ENCODE measurements around the gene LPCAT1. TPM values are rescaled to one million over a fixed set of nuclear protein-coding genes. Genes with fewer than 3 reads are reported as not detected.
"Not testable (repeated sequence)": the region's sequence is repeated elsewhere in the genome, so short reads cannot be mapped to it uniquely, and the experiment has no call there.

Gene LPCAT1
- total RNA-seq, 2 experiments from 2014 or later: 49.4 to 49.6 TPM

DNA sequence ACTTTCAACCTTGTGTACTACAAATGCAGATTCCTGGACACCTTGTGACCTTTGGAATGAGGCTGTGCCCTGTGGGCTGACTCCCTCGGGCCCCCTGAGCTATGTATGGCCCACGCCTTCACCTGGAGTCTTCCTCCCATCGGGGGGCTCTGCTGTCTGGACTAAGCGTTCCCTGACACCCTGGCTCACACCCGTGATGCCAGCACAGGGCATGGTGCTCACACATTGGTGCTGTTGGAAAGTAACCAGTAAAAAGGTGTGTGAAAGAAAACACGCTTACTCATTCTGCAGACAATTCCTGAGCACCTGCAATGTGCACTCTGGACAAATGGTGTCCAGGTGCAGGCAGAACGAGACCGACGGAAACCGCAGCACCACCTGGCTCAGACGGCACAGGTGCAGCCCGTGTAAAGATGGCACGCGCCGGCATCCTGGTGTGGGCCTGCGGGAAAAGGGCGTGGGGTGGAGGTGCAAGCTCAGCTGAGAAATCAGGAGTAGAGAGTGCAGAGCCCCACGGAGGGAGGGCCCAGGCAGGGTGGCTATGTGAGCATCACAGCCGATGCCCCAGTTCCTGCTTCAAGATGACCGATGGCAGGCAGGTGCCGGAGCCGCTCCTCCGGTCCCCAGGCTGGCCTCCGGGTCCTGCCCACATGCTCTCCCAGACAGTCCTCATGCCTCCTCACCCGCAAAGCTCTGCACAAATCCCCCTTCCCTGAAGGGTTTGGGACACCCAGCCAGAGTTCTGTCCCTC lies 11.0 kb downstream of the LPCAT1 start:
- H3K27ac Mint-ChIP-seq: no peak overlapping the region
- no peak for DNase-seq
- no peaks in the 10 kb centered on the region for H3K9me3 Mint-ChIP-seq
- no peaks in the 10 kb centered on the region for H3K27me3 Mint-ChIP-seq
- H3K4me1 Mint-ChIP-seq: peaks cover 19% of the 10 kb centered on the region
- H3K4me3 Mint-ChIP-seq: no peak overlapping the region
- H3K36me3 Mint-ChIP-seq: peaks cover 2% of the 10 kb centered on the region

DNA sequence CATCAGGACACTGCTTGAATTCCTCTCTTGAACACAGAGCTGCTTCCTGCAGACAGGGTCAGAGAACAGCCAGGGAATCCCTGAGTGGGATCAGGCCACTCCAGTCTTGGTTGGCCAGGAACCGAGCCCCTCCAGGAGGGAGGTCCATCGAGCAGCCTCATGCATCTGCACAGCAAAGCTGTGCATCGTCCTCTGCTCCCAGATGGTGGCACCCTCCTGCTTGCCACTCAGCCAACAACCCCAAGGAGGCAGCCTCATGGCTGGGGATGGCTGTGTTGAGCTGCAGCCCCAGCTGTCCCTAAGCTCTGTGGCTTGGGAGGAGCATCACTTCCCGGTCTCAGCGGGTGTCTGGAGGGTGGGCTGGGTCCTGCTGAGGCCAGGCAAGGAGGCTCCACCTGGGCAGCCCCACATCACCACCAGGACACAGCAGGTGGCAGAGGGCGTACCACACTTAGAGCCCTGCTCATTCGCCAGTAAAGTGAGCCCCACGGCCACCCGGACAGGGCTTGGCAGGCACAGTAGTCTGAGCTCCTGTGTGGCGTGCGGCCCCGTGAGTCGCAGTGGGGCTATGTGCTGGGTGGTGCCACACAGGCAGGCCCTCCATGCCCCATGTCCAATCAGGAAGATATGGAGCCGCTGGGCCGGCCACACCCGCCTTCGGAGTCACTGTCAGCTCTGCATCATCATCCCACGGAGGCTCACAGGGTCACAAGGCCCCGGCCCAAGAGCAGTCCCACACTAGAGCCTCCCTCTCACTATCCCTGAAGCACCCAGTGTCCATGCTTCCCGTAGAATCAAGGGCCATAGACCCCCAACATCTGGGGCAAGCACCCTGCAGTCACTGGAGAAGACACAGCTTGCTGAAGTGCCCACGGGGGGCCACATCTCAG lies 11.9 kb downstream of the LPCAT1 start:
- Mint-ChIP-seq H3K36me3 (peaks cover 2% of the 10 kb centered on the region), H3K4me3 (no peak overlapping the region), H3K27ac (no peak overlapping the region), H3K9me3 (no peaks in the 10 kb centered on the region), H3K4me1 (peaks cover 16% of the 10 kb centered on the region), H3K27me3 (no peaks in the 10 kb centered on the region)
- no peak for DNase-seq

DNA sequence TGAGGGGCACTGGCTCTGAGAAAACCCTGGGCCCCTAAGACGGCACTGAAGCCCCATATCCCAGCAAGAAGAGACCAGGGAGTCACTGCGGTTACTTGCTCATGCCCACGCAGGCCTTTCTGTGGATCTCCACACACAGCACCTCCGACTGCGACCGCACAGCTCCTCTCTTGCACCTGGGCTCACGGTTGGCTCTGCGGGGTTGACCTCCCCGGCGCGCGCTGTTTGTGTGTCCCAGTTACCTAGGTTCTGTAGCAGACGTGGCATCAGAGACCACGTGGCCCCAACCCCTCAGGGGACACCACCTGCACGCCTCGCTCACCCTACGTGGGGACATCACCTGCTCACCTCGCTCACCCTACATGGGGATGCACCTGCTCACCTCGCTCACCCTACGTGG lies 12.7 kb downstream of the LPCAT1 start:
- no peak for DNase-seq
- peaks cover 9% of the 10 kb centered on the region for H3K4me1 Mint-ChIP-seq
- H3K9me3 Mint-ChIP-seq: no peaks in the 10 kb centered on the region
- H3K27ac Mint-ChIP-seq: no peak overlapping the region
- no peaks in the 10 kb centered on the region for H3K27me3 Mint-ChIP-seq
- no peak overlapping the region for H3K4me3 Mint-ChIP-seq
- H3K36me3 Mint-ChIP-seq: peaks cover 2% of the 10 kb centered on the region

DNA sequence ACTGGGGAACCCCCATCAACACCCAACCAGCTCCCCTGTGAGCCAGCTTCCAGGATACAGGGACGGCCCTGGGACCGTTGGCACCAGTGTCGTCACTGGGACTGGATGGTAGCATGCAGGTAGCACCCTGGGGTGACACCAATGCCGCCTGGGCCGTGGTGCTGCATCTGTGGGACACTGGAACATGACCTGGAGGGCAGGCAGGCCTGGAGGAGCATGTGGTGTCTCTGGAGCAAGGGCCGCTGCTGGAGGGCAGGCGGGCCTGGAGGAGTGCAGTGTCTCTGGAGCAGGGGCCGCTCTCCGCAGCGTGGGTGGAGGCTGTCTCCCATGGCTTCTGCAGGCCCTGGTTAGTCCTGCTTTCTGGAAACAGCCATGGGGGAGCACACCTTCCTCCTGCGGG lies 13.1 kb downstream of the LPCAT1 start:
- no peaks in the 10 kb centered on the region for H3K9me3 Mint-ChIP-seq
- no peaks in the 10 kb centered on the region for H3K27me3 Mint-ChIP-seq
- peaks cover 5% of the 10 kb centered on the region for H3K4me1 Mint-ChIP-seq
- H3K36me3 Mint-ChIP-seq: no peaks in the 10 kb centered on the region
- no peak overlapping the region for H3K27ac Mint-ChIP-seq
- H3K4me3 Mint-ChIP-seq: no peak overlapping the region
- no peak for DNase-seq

DNA sequence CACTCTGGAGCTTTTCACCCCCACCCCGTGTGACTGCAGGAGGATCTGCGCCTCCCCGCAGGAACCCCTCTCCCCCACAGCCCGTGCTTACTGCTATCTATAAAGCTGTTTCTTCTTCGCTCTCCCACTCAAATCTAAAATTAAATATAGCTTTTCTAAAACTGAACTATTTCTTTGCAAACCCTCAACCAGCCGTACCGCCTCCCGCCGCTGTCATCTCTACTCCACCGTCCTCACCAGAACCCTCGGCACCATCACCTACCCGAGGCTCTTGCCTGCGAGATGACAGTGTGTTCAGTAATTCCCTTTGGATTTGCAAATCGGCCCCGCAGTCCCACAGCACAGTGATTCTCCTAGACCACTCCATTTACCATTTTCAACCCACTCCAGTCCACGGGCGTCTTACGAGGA lies 13.6 kb downstream of the LPCAT1 start:
- no peaks in the 10 kb centered on the region for H3K27me3 Mint-ChIP-seq
- no peak for DNase-seq
- H3K36me3 Mint-ChIP-seq: no peaks in the 10 kb centered on the region
- no peak overlapping the region for H3K27ac Mint-ChIP-seq
- peaks cover 3% of the 10 kb centered on the region for H3K4me1 Mint-ChIP-seq
- H3K9me3 Mint-ChIP-seq: no peaks in the 10 kb centered on the region
- no peak overlapping the region for H3K4me3 Mint-ChIP-seq

DNA sequence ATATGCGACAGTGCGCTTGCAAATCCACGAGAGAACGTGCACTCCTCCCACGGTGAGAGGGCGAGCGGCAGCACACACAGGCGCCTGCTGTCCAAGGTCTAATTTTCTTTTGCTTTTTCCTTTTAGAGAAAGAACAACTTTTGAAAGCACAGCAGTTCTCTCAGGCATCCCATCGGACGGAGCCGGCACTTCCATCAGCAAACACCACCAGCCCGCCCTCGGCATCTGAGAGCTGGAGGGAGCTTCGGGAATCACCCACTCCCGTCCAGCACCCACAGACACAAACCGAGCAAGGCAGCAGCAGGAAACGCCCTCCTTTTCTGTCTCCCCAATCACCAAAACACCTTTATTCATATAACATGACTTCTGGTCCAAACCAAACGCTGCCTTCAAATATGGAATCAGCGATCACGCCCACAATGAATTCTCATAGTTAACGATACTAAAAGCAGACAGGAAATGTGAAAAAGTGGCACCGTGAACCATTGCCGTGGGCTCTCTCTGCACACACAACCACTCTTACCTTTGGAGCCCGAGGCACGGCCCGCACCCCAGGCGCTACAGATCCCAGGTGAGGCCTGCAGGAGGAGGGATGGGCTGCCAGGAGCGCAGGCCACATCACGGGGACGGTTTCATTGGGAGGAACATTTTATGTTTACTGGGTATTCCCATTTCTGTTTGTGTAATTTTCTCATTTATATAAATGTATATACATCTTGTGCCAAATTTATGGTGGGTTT lies 14.2 kb downstream of the LPCAT1 start:
- Mint-ChIP-seq H3K4me3 (no peak overlapping the region), H3K36me3 (no peaks in the 10 kb centered on the region), H3K27ac (no peak overlapping the region), H3K9me3 (no peaks in the 10 kb centered on the region), H3K27me3 (no peaks in the 10 kb centered on the region), H3K4me1 (peaks cover 3% of the 10 kb centered on the region)
- DNase-seq: no peak

DNA sequence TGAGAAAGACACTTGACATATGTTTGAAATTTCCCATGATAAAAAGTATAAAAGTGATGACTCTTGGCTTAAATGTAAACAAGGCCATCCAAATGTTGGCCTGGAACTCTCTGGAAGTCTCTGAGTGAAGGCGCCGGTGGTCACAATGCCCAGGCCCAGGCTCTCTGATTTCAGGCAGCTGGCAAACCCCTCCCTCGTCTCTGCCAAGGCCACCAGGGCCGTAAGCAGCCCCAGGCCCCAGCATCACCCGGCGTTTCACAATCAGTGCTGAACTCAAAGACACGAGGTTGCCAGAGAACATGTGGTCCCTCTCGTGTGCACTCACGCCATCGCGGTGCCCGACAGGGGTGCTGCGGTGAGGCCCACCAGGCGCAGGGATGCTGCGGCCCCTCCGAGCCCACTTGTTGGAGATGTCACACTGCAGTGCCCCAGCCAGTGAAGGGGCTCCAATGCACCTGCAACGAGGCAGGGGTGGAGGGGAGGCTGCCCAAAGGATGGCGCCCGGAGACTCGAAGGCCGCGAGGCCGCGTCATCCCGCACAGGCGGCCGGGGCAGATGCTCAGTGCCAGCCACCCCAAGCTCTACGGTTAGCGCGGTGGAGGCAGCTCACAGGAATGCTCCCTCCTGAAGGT lies 15.0 kb downstream of the LPCAT1 start:
- Mint-ChIP-seq H3K4me3 (no peak overlapping the region), H3K27ac (no peak overlapping the region), H3K4me1 (peaks cover 9% of the 10 kb centered on the region), H3K9me3 (no peaks in the 10 kb centered on the region), H3K36me3 (peaks cover 2% of the 10 kb centered on the region), H3K27me3 (no peaks in the 10 kb centered on the region)
- no peak for DNase-seq

DNA sequence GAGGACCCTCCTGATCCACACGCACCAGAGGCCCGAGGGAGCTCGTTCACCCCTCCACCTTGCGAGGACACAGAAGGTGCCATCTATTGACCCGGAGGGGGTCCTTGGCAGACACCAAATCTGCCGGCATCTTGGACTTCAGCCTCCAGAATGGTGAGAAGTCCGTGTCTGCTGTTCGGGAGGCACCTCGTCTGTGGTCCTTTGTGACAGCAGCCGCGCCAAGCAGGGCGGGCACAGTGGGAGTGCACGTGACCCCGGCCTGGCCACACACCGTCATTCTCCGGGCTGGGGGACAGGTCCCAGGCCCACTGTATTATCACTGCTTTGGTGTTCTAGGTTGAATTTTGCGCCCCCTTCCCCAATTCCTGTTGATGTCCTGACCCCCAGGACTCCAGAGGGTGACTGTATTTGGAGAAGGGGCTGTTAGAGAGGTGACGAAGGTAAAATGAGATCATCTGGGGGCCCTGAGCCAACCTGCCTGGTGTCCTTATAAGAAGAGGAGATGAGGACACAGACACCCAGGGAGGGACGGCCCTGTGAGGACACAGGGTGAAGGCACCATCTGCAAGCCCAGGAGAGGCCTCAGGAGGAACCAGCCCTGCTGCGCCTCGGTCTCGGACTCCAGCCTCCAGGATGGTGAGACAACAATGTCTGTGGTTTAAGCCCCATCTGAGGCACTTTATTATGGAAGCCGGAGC lies 15.7 kb downstream of the LPCAT1 start:
- Mint-ChIP-seq H3K9me3 (no peaks in the 10 kb centered on the region), H3K27ac (no peak overlapping the region), H3K36me3 (peaks cover 8% of the 10 kb centered on the region), H3K4me3 (no peak overlapping the region), H3K4me1 (peaks cover 14% of the 10 kb centered on the region), H3K27me3 (no peaks in the 10 kb centered on the region)
- DNase-seq: no peak

DNA sequence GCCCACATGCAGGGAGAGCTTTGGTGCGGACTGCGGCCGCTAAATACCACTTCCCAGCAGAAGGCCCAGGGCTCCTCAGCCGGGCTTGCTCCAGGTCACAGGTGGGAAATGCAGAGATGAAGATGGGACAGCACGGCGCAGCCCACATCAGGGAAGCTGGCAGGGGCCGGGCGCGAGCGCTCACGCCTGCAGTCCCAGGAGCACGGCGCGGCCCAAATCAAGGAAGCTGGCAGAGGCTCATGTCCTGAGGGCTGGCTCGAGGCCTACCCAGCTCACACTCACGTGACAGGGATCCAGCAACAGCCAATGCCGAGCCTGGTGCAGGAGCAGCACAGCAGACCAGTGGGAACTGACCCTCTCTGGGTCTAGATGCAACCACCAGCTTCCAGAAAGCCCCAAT lies 16.3 kb downstream of the LPCAT1 start:
- H3K27me3 Mint-ChIP-seq: no peaks in the 10 kb centered on the region
- H3K36me3 Mint-ChIP-seq: peaks cover 11% of the 10 kb centered on the region
- H3K27ac Mint-ChIP-seq: no peak overlapping the region
- H3K9me3 Mint-ChIP-seq: no peaks in the 10 kb centered on the region
- no peak overlapping the region for H3K4me3 Mint-ChIP-seq
- peaks cover 17% of the 10 kb centered on the region for H3K4me1 Mint-ChIP-seq
- no peak for DNase-seq

DNA sequence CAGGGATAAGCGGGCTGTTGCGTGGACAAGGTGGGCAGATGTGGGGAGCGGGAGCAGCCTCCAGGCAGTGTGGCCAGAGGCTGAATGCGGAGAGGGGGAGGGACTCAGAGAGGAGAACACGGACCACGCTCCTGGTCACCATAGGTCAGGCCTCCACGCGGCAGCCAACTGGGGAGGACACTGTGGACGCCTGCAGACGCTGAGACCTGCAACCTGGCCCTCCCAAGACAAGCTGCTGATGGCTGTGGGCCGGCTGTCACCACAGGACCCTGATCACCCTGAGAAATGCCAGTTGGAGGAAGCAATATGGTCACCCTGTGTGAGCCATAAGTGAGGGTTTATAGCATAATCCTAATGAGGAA lies 16.8 kb downstream of the LPCAT1 start:
- H3K36me3 Mint-ChIP-seq: peaks cover 11% of the 10 kb centered on the region
- no peaks in the 10 kb centered on the region for H3K27me3 Mint-ChIP-seq
- H3K27ac Mint-ChIP-seq: no peak overlapping the region
- H3K4me1 Mint-ChIP-seq: peaks cover 17% of the 10 kb centered on the region
- H3K4me3 Mint-ChIP-seq: no peak overlapping the region
- no peak for DNase-seq
- H3K9me3 Mint-ChIP-seq: no peaks in the 10 kb centered on the region

DNA sequence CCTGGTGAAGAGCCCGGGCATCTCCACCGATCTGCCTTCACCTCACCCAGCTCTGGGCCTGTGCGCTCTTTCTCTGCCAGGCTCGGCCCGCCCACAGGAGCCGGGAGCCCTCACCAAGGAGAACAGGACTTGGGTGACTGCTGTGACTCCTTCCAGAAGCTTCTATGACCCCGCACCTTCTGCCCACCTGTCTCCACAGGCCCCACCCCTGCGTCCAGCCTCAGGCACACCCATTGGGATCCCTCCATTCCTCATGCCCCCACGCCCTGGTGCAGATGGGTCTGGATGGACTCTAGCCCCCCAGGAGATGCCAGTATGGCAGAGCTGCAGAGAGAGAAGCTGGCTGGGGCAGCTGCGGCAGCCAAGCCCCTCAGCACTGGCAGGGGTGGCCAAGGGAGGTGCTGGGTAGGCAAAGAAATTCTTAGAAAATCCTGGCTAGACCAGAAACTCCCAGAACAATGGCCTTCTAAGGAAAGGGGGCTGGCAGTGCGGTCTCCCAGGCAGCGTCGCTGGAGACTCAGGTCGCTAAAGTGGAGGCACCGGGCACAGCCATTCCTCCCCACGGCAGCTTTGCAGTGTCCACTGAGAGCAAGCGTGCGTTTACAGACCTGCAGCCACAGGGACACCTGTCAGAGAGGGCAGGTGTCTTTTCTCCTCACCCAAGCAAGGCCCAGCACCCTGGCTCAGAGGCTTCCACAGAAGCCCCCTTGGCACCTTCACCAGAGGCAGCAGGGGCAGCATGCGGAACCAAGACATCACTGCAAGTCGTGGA lies 17.3 kb downstream of the LPCAT1 start:
- Mint-ChIP-seq H3K9me3 (no peaks in the 10 kb centered on the region), H3K4me3 (no peak overlapping the region), H3K27me3 (no peaks in the 10 kb centered on the region), H3K4me1 (peaks cover 17% of the 10 kb centered on the region), H3K36me3 (peaks cover 11% of the 10 kb centered on the region), H3K27ac (no peak overlapping the region)
- DNase-seq: no peak

DNA sequence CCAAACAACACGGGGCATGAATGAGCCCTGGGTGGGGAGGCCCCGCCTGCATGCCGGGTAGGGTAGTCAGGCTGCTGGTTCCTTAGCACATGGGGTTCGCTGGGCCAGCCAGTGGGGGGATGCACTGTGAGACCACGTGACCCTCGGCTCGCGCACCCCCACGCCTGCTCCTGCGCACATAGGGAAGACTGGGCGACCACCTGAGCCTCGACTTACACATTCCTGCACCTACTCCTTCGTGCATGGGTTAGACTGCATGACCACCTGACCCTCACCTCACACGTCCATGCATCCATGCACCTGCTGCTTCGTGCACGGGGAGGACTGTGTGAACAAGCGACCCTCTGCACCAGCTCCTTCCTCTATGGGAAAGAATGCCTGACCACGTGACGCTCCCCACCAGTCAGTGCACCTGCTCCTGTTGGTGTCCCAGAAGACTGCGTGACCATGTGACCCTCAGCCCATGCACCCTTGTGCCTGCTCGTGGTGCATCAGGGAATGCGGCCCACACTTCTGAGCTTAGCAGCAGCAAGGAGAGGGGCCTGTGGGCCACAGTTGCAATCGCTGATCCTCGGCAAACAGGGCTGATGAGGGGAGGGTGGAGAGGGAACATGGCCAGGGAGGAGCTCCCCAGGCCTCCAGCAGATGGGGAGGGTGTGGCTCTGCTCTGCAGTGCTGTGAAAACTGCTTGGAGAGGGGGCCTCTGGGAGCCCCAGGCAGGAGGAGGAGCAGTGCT lies 18.1 kb downstream of the LPCAT1 start:
- no peak overlapping the region for H3K27ac Mint-ChIP-seq
- peaks cover 11% of the 10 kb centered on the region for H3K36me3 Mint-ChIP-seq
- H3K4me1 Mint-ChIP-seq: peaks cover 17% of the 10 kb centered on the region
- no peaks in the 10 kb centered on the region for H3K27me3 Mint-ChIP-seq
- DNase-seq: no peak
- H3K9me3 Mint-ChIP-seq: no peaks in the 10 kb centered on the region
- H3K4me3 Mint-ChIP-seq: no peak overlapping the region

DNA sequence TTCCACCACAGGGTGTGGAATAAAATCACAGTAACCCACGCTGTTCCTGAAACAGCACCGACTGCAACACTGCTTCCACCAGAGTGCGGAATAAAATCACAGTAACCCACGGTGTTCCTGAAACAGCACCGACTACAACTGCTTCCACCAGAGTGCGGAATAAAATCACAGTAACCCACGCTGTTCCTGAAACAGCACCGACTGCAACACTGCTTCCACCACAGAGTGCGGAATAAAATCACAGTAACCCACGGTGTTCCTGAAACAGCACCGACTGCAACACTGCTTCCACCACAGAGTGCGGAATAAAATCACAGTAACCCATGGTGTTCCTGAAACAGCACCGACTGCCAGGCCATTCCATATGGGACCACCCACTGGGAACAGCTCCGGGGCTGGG lies 18.7 kb downstream of the LPCAT1 start:
- H3K4me3 Mint-ChIP-seq, H3K9me3 Mint-ChIP-seq, H3K27me3 Mint-ChIP-seq, DNase-seq, H3K27ac Mint-ChIP-seq: not testable (repeated sequence)
- peaks cover 11% of the 10 kb centered on the region for H3K36me3 Mint-ChIP-seq
- peaks cover 17% of the 10 kb centered on the region for H3K4me1 Mint-ChIP-seq

Data from activated naive CD8-positive, alpha-beta T cell treated with anti-CD3 and anti-CD28 coated beads for 36 hours (primary cell).